Loucy (cell line): ENCODE measurements around the gene FTL.

ENCODE experiments used
- EZH2phosphoT487 ChIP-seq: fragments of 200-600 bp; IDR thresholded peaks from 2 replicates; pipeline ENCODE4 v1.6.1; 2018; ENCODE audit warnings: antibody characterized with exemption, mild to moderate bottlenecking, moderate library complexity, borderline replicate concordance
- TF ChIP-seq, protein P1 (sequence below): fragments of 200-600 bp; sonication (generic); conservative IDR thresholded peaks from 2 replicates; pipeline ENCODE4 v1.5.1; 2014; ENCODE audit warnings: mild to moderate bottlenecking, antibody characterized with exemption, low read length

- TF ChIP-seq, protein P1, sequence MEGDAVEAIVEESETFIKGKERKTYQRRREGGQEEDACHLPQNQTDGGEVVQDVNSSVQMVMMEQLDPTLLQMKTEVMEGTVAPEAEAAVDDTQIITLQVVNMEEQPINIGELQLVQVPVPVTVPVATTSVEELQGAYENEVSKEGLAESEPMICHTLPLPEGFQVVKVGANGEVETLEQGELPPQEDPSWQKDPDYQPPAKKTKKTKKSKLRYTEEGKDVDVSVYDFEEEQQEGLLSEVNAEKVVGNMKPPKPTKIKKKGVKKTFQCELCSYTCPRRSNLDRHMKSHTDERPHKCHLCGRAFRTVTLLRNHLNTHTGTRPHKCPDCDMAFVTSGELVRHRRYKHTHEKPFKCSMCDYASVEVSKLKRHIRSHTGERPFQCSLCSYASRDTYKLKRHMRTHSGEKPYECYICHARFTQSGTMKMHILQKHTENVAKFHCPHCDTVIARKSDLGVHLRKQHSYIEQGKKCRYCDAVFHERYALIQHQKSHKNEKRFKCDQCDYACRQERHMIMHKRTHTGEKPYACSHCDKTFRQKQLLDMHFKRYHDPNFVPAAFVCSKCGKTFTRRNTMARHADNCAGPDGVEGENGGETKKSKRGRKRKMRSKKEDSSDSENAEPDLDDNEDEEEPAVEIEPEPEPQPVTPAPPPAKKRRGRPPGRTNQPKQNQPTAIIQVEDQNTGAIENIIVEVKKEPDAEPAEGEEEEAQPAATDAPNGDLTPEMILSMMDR = no peak
- no peak for TF ChIP-seq EZH2phosphoT487
These were observed 49.4 kb upstream of the FTL start for GRCh38 chr19:48915757-48916156.
